Measurements from ENCODE around the gene UBE2J2. TPM values are rescaled to one million over a fixed set of nuclear protein-coding genes. Genes with fewer than 3 reads are reported as not detected.

The UBE2J2 gene
- total and polyA plus RNA-seq, 2 of the 8 experiments (the other 6 are each of a cell fraction or from before 2014, with no cell fraction given) = 33.6 to 67.9 TPM

DNA sequence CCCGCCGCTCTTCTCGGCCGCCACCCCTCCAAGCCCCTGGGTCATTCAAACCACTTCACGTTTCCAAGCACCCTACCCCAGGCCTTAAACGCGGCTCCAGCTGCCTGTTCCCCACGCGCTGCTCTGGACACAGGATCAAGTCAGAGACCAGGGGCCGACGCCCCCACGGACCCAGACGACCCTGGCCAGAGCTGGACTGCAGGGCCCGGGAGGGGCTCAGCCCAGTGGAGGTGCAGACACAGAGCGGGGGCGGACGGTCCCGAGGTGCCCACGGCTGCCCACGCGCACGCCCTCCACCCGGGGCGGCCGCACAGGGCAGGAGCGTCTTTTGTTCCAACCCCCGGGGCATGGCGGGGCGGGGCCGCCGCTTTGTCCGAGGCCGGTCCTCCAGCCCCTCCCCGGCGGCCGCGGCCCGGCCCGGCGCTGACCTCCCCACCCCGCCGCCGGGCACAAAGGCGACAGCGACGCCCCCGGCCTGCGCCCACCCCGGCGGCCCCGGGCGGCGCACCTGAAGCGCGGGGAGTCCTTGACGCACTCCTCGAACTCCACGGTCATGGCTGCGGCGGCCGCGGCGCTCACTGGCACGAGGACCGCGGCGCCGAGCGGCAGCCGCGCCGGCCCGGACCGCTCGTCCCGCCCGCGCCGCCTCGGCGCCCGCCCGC lies 33.7 kb upstream of the UBE2J2 start (continued):
- TF ChIP-seq, protein P1, sequence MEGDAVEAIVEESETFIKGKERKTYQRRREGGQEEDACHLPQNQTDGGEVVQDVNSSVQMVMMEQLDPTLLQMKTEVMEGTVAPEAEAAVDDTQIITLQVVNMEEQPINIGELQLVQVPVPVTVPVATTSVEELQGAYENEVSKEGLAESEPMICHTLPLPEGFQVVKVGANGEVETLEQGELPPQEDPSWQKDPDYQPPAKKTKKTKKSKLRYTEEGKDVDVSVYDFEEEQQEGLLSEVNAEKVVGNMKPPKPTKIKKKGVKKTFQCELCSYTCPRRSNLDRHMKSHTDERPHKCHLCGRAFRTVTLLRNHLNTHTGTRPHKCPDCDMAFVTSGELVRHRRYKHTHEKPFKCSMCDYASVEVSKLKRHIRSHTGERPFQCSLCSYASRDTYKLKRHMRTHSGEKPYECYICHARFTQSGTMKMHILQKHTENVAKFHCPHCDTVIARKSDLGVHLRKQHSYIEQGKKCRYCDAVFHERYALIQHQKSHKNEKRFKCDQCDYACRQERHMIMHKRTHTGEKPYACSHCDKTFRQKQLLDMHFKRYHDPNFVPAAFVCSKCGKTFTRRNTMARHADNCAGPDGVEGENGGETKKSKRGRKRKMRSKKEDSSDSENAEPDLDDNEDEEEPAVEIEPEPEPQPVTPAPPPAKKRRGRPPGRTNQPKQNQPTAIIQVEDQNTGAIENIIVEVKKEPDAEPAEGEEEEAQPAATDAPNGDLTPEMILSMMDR (IDR thresholded peaks at IDR 0.05; ENCODE audit: control extremely low read depth in 1 of 3, insufficient read depth in 1 of 3, low read depth in 1 of 3, low read length in 3 of 3) = no peak

Data from H1 (cell line).